HFF-Myc (cell line): ENCODE data around the gene SESTD1.

Source experiments
- DNase-seq: peaks from one replicate; pipeline ENCODE4 v3.0.0-alpha.2; 2011; ENCODE audit warnings: low read depth; ENCODE audit errors: extremely low read depth
- H3K4me3 ChIP-seq: replicated peaks from 2 replicates; pipeline ENCODE4 v1.5.1; 2011; ENCODE audit warnings: low read depth, mild to moderate bottlenecking, control low read depth, low read length
- TF ChIP-seq, protein P1 (sequence below): IDR thresholded peaks from 2 replicates; pipeline ENCODE4 v1.5.1; 2012; ENCODE audit warnings: mild to moderate bottlenecking, low read depth, low read length, control low read depth; ENCODE audit errors: missing control alignments

Gene SESTD1

GRCh38 chr2:179140571-179140970, 124.1 kb downstream of the SESTD1 start:
- TF ChIP-seq, protein P1, sequence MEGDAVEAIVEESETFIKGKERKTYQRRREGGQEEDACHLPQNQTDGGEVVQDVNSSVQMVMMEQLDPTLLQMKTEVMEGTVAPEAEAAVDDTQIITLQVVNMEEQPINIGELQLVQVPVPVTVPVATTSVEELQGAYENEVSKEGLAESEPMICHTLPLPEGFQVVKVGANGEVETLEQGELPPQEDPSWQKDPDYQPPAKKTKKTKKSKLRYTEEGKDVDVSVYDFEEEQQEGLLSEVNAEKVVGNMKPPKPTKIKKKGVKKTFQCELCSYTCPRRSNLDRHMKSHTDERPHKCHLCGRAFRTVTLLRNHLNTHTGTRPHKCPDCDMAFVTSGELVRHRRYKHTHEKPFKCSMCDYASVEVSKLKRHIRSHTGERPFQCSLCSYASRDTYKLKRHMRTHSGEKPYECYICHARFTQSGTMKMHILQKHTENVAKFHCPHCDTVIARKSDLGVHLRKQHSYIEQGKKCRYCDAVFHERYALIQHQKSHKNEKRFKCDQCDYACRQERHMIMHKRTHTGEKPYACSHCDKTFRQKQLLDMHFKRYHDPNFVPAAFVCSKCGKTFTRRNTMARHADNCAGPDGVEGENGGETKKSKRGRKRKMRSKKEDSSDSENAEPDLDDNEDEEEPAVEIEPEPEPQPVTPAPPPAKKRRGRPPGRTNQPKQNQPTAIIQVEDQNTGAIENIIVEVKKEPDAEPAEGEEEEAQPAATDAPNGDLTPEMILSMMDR, result no peak
- no peak for DNase-seq
- H3K4me3 ChIP-seq, result no peak overlapping the region

GRCh38 chr2:179139506-179139905, 125.1 kb downstream of the SESTD1 start:
- TF ChIP-seq, protein P1, result no peak
- DNase-seq, result no peak
- no peak overlapping the region for H3K4me3 ChIP-seq

DNA sequence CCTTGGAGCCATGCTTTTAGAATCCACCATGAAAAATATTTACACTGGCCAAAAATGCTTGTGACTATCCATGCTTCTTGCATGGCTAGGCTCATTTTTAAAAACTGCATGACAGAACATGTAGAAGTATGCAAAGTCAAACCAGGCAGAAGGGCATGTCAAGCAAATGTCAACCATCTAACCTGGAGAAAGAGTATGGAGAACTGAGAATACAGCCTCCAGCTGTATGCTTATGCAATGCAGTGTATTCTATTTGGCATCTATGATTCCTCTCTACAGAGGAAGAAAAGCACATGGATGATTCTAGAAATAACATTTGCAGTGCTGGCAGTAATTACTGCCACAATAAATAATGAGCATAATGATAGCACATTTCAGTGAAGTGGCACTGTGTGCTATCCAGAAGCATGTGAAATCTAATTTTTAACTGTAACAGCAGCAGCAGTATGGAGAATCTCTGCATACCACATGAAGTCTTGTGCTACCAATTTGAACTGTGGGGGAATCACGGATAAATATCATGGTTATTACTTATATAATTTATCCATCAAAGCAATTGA, 127.4 kb downstream of the SESTD1 start:
- TF ChIP-seq, protein P1, result no peak
- H3K4me3 ChIP-seq, result no peak overlapping the region
- no peak for DNase-seq

GRCh38 chr2:179133016-179133415, 131.6 kb downstream of the SESTD1 start:
- TF ChIP-seq, protein P1, result no peak
- H3K4me3 ChIP-seq, result no peak overlapping the region
- no peak for DNase-seq

DNA sequence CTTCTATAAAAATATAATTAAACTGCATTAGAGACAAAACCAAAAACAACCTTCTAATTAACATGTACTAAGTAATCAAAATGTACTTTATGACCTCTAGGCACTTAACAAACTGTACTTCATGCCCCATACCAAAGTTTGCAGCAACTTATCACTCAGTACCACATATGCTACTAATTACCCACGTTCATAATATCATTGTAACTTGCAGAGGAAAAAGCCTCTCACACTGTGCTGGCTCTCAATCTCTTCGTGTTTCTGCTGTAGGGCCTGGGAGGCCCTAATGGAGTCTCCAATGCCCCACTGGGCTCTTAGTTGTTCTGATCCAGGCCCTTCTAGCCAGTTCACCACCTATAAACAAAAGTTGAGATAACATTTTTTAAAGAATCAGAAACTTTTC, 132.6 kb downstream of the SESTD1 start:
- TF ChIP-seq, protein P1, result no peak
- no peak overlapping the region for H3K4me3 ChIP-seq
- DNase-seq, result no peak

GRCh38 chr2:179130560-179130959, 134.1 kb downstream of the SESTD1 start:
- no peak for DNase-seq
- no peak overlapping the region for H3K4me3 ChIP-seq
- TF ChIP-seq, protein P1, result no peak
